Lower lobe of right lung (tissue), 2 donors: ENCODE data around the gene CCDC14. TPM values are rescaled to one million over a fixed set of nuclear protein-coding genes. Genes with fewer than 3 reads are reported as not detected.
"Not testable (repeated sequence)": the region's sequence is repeated elsewhere in the genome, so short reads cannot be mapped to it uniquely, and the experiment has no call there.

Experiments
- ATAC-seq, 2 donors: fragments of 200-7000 bp; cut with Tn5 transposase; one replicate each; pipeline ENCODE4 v1.9.1; 2020 to 2022; ENCODE audit warnings: mild to moderate bottlenecking in 2 of 2, moderate library complexity in 2 of 2
- DNase-seq: peaks from one replicate; pipeline ENCODE4 v3.0.0-alpha.2; 2020
- H3K27ac ChIP-seq: fragments of 200-600 bp; one replicate; pipeline ENCODE4 v1.8.0; 2022
- H3K27me3 ChIP-seq: fragments of 200-600 bp; one replicate; pipeline ENCODE4 v1.8.0; 2022; ENCODE audit warnings: low read depth
- H3K36me3 ChIP-seq: fragments of 200-600 bp; one replicate; pipeline ENCODE4 v1.8.0; 2022; ENCODE audit warnings: mild to moderate bottlenecking
- H3K4me1 ChIP-seq: fragments of 200-600 bp; one replicate; pipeline ENCODE4 v1.8.0; 2022
- H3K4me3 ChIP-seq: fragments of 200-600 bp; one replicate; pipeline ENCODE4 v1.8.0; 2022; ENCODE audit warnings: mild to moderate bottlenecking
- H3K9me3 ChIP-seq: fragments of 200-600 bp; one replicate; pipeline ENCODE4 v1.8.0; 2022
- CTCF ChIP-seq: fragments of 200-600 bp; IDR thresholded peaks from one replicate; pipeline ENCODE4 v1.8.0; 2022; ENCODE audit warnings: antibody characterized with exemption, mild to moderate bottlenecking
- intact Hi-C: fragments of 100-400 bp; cut with DNase I; formaldehyde crosslinking; loops from one replicate; pipeline ENCODE4 v1.11.0; 2022
- total RNA-seq: library from RNA; stranded (reverse); fragmentation: NEBNext Ultra II Directional; extraction: Animal tissue kit (Norgen Biotek cat#: 25700); gene quantifications from one replicate; pipeline ENCODE4 v1.2.1, GENCODE V29; 2021
- donor health status: DM: no; HTN: yes; CAD: no; lungs with severe emphysema.

CCDC14 gene
- total RNA-seq, 1 donor from 2014 or later = 36.8 TPM

DNA sequence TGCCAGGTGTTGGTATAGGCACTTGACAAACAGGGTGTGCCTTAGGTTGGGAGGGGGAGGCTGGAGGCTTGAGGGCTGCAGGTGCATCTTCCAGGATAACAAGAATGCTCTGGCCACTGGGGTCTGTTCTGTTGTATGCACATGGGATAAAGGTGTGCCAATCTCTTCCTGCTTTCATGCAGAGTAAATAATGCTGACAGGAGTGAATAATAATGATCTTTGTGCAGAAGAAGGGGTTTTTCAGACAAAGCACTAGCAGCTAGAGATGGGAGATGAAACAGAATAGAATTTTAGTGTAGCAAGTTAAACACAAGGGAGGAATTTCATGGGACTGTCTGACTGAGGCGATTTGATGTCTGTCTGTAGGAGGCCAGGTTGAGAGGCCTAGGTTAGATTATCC, 32.8 kb upstream of the CCDC14 start:
- no peaks in the 10 kb centered on the region for H3K9me3 ChIP-seq
- peaks cover 4% of the 10 kb centered on the region for H3K27me3 ChIP-seq
- ATAC-seq (no peak), DNase-seq (no peak)
- no peak for TF ChIP-seq CTCF
- intact Hi-C loops = no loop called here
- no peaks in the 10 kb centered on the region for H3K36me3 ChIP-seq
- H3K4me3 ChIP-seq = no peak overlapping the region
- no peak overlapping the region for H3K27ac ChIP-seq
- no peaks in the 10 kb centered on the region for H3K4me1 ChIP-seq

- ATAC-seq = peak; percentile 92 to 96
- DNase-seq = not testable (repeated sequence)
These were observed 30.9 kb upstream of the CCDC14 start, which contains the start of gene ROPN1 for GRCh38 chr3:123991730-123992588. ROPN1 (minus strand) TSS chr3:123992124; CDS start chr3:123980481, 11,643 bp downstream.

GRCh38 chr3:123986427-123986826, 25.4 kb upstream of the CCDC14 start:
- no peaks in the 10 kb centered on the region for H3K36me3 ChIP-seq
- no peak overlapping the region for H3K27ac ChIP-seq
- H3K4me1 ChIP-seq = no peaks in the 10 kb centered on the region
- H3K9me3 ChIP-seq = no peaks in the 10 kb centered on the region
- H3K4me3 ChIP-seq = no peak overlapping the region
- TF ChIP-seq CTCF = no peak
- ATAC-seq (no peak), DNase-seq (no peak)
- intact Hi-C loops = no loop called here
- H3K27me3 ChIP-seq = peaks cover 9% of the 10 kb centered on the region

More at GRCh38 chr3:123991730-123992588, 30.9 kb upstream of the CCDC14 start, which contains the start of gene ROPN1:
- H3K36me3 ChIP-seq, H3K4me1 ChIP-seq, H3K4me3 ChIP-seq, H3K9me3 ChIP-seq, intact Hi-C loops, H3K27ac ChIP-seq, H3K27me3 ChIP-seq: not testable (repeated sequence)

GRCh38 chr3:123984957-123985356, 23.9 kb upstream of the CCDC14 start:
- peaks cover 18% of the 10 kb centered on the region for H3K27me3 ChIP-seq
- intact Hi-C loops = no loop called here
- no peak for TF ChIP-seq CTCF
- ATAC-seq (no peak), DNase-seq (no peak)
- no peaks in the 10 kb centered on the region for H3K9me3 ChIP-seq
- H3K4me1 ChIP-seq = no peaks in the 10 kb centered on the region
- no peaks in the 10 kb centered on the region for H3K36me3 ChIP-seq
- no peak overlapping the region for H3K4me3 ChIP-seq
- no peak overlapping the region for H3K27ac ChIP-seq

GRCh38 chr3:123984350-123984749, 23.3 kb upstream of the CCDC14 start:
- Histone ChIP-seq H3K27me3 (peaks cover 18% of the 10 kb centered on the region), H3K36me3 (no peaks in the 10 kb centered on the region), H3K4me3 (no peak overlapping the region), H3K9me3 (no peaks in the 10 kb centered on the region), H3K4me1 (no peaks in the 10 kb centered on the region), H3K27ac (no peak overlapping the region)
- no peak for ATAC-seq
- DNase-seq = no peak
- TF ChIP-seq CTCF = no peak
- intact Hi-C loops = no loop called here

DNA sequence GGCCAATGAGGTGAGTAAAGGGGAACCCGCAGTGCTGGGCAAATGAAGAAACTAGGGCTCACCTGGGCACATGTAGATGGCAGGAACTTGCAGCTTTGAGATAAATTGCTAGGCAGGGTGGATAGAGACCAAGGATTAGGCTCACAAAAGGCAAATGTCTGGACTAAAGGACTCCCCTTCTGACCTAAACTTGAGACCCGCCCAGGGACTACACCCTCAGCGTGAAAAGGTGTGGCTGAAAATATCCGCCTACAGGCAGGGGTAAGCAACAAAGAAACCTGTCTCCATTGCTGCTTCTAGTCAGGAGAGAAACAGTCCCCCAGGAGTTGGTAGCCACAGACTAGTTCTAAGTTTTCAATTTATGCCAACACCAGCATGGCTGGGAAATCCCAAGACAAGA, 20.3 kb upstream of the CCDC14 start:
- H3K4me1 ChIP-seq, intact Hi-C loops, DNase-seq, H3K4me3 ChIP-seq, H3K27ac ChIP-seq, ATAC-seq, H3K36me3 ChIP-seq, H3K9me3 ChIP-seq: not testable (repeated sequence)
- peaks cover 13% of the 10 kb centered on the region for H3K27me3 ChIP-seq
